ENCODE measurements around the gene INPP4A. TPM values are rescaled to one million over a fixed set of nuclear protein-coding genes. Genes with fewer than 3 reads are reported as not detected.

The INPP4A gene
- total and polyA plus RNA-seq, 9 of the 15 experiments (the other 6 are each of a cell fraction or from before 2014, with no cell fraction given) = 1.8 to 15.7 (median 8.3) TPM

DNA sequence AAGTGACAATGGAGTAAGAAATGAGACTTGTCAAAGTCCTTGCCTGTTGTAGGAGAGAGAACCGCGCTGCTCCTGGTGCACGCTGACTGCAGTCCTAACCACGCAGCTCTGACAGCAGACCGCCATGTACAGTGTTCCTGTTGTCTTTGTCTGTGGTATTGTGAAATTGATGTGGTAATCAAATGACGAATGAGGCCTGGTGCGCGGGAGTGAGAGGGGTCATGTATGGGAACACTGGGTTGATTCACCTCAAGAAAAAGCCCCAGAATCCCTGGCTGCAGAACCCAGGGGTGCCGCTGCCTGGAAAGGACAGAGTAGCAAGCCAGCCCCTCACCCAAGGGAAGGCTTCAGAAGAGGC lies 64.0 kb downstream of the INPP4A start (continued):
- TF ChIP-seq, protein P1, sequence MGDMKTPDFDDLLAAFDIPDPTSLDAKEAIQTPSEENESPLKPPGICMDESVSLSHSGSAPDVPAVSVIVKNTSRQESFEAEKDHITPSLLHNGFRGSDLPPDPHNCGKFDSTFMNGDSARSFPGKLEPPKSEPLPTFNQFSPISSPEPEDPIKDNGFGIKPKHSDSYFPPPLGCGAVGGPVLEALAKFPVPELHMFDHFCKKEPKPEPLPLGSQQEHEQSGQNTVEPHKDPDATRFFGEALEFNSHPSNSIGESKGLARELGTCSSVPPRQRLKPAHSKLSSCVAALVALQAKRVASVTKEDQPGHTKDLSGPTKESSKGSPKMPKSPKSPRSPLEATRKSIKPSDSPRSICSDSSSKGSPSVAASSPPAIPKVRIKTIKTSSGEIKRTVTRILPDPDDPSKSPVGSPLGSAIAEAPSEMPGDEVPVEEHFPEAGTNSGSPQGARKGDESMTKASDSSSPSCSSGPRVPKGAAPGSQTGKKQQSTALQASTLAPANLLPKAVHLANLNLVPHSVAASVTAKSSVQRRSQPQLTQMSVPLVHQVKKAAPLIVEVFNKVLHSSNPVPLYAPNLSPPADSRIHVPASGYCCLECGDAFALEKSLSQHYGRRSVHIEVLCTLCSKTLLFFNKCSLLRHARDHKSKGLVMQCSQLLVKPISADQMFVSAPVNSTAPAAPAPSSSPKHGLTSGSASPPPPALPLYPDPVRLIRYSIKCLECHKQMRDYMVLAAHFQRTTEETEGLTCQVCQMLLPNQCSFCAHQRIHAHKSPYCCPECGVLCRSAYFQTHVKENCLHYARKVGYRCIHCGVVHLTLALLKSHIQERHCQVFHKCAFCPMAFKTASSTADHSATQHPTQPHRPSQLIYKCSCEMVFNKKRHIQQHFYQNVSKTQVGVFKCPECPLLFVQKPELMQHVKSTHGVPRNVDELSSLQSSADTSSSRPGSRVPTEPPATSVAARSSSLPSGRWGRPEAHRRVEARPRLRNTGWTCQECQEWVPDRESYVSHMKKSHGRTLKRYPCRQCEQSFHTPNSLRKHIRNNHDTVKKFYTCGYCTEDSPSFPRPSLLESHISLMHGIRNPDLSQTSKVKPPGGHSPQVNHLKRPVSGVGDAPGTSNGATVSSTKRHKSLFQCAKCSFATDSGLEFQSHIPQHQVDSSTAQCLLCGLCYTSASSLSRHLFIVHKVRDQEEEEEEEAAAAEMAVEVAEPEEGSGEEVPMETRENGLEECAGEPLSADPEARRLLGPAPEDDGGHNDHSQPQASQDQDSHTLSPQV (IDR thresholded peaks at IDR 0.05) = 0 out of 2 replicates have a peak, but pooled peaks have one; percentile 39
- TF ChIP-seq TAF15 (IDR thresholded peaks at IDR 0.05; ENCODE audit: low read depth, low read length) (no peak), ATF1 (CRISPR knock-in tag; IDR thresholded peaks at IDR 0.05) (no peak), ATF1 (tag; IDR thresholded peaks at IDR 0.05) (peak; percentile 71), ELF2 (CRISPR knock-in tag; IDR thresholded peaks at IDR 0.05) (0 out of 2 replicates have a peak, but pooled peaks have one; percentile 7), DPF2 (IDR thresholded peaks at IDR 0.05) (0 out of 2 replicates have a peak, but pooled peaks have one; percentile 41), NFE2L1 (tag; IDR thresholded peaks at IDR 0.05; ENCODE audit: borderline replicate concordance, low read depth) (no peak), HSF4 (CRISPR knock-in tag; IDR thresholded peaks at IDR 0.05; ENCODE audit: borderline replicate concordance) (no peak), ZNF165 (CRISPR knock-in tag; IDR thresholded peaks at IDR 0.05; ENCODE audit: borderline replicate concordance) (no peak), HNRNPK (IDR thresholded peaks at IDR 0.05; ENCODE audit: low read depth, low read length, poor library complexity, severe bottlenecking) (no peak), CHCHD3 (CRISPR knock-in tag; IDR thresholded peaks at IDR 0.05) (no peak), ZNF695 (CRISPR knock-in tag; IDR thresholded peaks at IDR 0.05) (no peak), ZFP30 (CRISPR knock-in tag; IDR thresholded peaks at IDR 0.05; ENCODE audit: borderline replicate concordance) (no peak), SUPT5H (IDR thresholded peaks at IDR 0.05) (no peak), HEY1 (CRISPR knock-in tag; IDR thresholded peaks at IDR 0.05; ENCODE audit: borderline replicate concordance) (no peak), SRSF1 (IDR thresholded peaks at IDR 0.05; ENCODE audit: low read depth, low read length) (no peak), TBP (optimal IDR thresholded peaks at IDR 0.05; ENCODE audit: low read depth, low read length) (no peak), TGIF2 (CRISPR knock-in tag; IDR thresholded peaks at IDR 0.05) (no peak)
- TF ChIP-seq, protein P2, sequence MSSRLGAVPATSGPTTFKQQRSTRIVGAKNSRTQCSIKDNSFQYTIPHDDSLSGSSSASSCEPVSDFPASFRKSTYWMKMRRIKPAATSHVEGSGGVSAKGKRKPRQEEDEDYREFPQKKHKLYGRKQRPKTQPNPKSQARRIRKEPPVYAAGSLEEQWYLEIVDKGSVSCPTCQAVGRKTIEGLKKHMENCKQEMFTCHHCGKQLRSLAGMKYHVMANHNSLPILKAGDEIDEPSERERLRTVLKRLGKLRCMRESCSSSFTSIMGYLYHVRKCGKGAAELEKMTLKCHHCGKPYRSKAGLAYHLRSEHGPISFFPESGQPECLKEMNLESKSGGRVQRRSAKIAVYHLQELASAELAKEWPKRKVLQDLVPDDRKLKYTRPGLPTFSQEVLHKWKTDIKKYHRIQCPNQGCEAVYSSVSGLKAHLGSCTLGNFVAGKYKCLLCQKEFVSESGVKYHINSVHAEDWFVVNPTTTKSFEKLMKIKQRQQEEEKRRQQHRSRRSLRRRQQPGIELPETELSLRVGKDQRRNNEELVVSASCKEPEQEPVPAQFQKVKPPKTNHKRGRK (tag; IDR thresholded peaks at IDR 0.05) = no peak
- TF ChIP-seq, protein P3, sequence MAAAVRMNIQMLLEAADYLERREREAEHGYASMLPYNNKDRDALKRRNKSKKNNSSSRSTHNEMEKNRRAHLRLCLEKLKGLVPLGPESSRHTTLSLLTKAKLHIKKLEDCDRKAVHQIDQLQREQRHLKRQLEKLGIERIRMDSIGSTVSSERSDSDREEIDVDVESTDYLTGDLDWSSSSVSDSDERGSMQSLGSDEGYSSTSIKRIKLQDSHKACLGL (CRISPR knock-in tag; IDR thresholded peaks at IDR 0.05; ENCODE audit: borderline replicate concordance, poor library complexity, severe bottlenecking) = no peak
- TF ChIP-seq, protein P4, sequence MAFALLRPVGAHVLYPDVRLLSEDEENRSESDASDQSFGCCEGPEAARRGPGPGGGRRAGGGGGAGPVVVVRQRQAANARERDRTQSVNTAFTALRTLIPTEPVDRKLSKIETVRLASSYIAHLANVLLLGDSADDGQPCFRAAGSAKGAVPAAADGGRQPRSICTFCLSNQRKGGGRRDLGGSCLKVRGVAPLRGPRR (CRISPR knock-in tag; IDR thresholded peaks at IDR 0.05) = no peak
- TF ChIP-seq, protein P5, sequence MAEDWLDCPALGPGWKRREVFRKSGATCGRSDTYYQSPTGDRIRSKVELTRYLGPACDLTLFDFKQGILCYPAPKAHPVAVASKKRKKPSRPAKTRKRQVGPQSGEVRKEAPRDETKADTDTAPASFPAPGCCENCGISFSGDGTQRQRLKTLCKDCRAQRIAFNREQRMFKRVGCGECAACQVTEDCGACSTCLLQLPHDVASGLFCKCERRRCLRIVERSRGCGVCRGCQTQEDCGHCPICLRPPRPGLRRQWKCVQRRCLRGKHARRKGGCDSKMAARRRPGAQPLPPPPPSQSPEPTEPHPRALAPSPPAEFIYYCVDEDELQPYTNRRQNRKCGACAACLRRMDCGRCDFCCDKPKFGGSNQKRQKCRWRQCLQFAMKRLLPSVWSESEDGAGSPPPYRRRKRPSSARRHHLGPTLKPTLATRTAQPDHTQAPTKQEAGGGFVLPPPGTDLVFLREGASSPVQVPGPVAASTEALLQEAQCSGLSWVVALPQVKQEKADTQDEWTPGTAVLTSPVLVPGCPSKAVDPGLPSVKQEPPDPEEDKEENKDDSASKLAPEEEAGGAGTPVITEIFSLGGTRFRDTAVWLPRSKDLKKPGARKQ (CRISPR knock-in tag; IDR thresholded peaks at IDR 0.05) = no peak
